Lung (tissue), 12 donors: Measurements from ENCODE around the gene TCEANC2. TPM values are rescaled to one million over a fixed set of nuclear protein-coding genes. Genes with fewer than 3 reads are reported as not detected.

Experiments
- ATAC-seq: fragments of 200-7000 bp; cut with Tn5 transposase; one replicate; pipeline ENCODE4 v1.9.1; 2020; ENCODE audit warnings: moderate number of reproducible peaks; ENCODE audit not compliant: insufficient read depth, low FRiP score
- DNase-seq, 3 donors: peaks; one replicate each; pipeline ENCODE4 v3.0.0-alpha.2; 2013 to 2017
- H3K27ac ChIP-seq, 2 donors: one replicate each; pipeline ENCODE4 v1.5.1; 2013; ENCODE audit warnings: mild to moderate bottlenecking in 2 of 2, moderate library complexity in 2 of 2, control low read depth in 1 of 2, inconsistent platforms in 1 of 2, low read depth in 1 of 2, low read length in 1 of 2
- H3K27me3 ChIP-seq, 3 donors: one replicate each; pipeline ENCODE4 v1.5.1; 2013; ENCODE audit warnings: low read length in 2 of 3; ENCODE audit not compliant: control insufficient read depth in 3 of 3, insufficient read depth in 3 of 3
- H3K36me3 ChIP-seq, 4 donors: one replicate each; pipeline ENCODE4 v1.5.1; 2013; ENCODE audit warnings: low read length in 4 of 4, mild to moderate bottlenecking in 1 of 4, moderate library complexity in 1 of 4; ENCODE audit not compliant: control insufficient read depth in 4 of 4, insufficient read depth in 4 of 4
- H3K4me1 ChIP-seq, 5 donors: one replicate each; pipeline ENCODE4 v1.5.1; 2013; ENCODE audit warnings: low read length in 5 of 5, mild to moderate bottlenecking in 2 of 5, moderate library complexity in 1 of 5; ENCODE audit not compliant: control insufficient read depth in 5 of 5, insufficient read depth in 5 of 5
- H3K4me3 ChIP-seq: one replicate; pipeline ENCODE4 v1.5.1; 2013; ENCODE audit warnings: mild to moderate bottlenecking, control low read depth, moderate library complexity
- H3K9ac ChIP-seq, 2 donors: one replicate each; pipeline ENCODE4 v1.5.1; 2013; ENCODE audit warnings: low read length in 2 of 2, control low read depth in 1 of 2; ENCODE audit not compliant: insufficient read depth in 1 of 2
- H3K9me3 ChIP-seq, 4 donors: one replicate each; pipeline ENCODE4 v1.5.1; 2013; ENCODE audit warnings: low read length in 3 of 4, mild to moderate bottlenecking in 1 of 4, moderate library complexity in 1 of 4; ENCODE audit not compliant: control insufficient read depth in 4 of 4, insufficient read depth in 3 of 4
- WGBS, 2 donors: extraction: QIAGEN DNeasy Blood & Tissue Kit; methylation state at CpG; one replicate each; pipeline ENCODE4 v1.1.7; 2013; 5-methylcytosine and 5-hydroxymethylcytosine counted together
- polyA plus RNA-seq, 2 donors: library from polyadenylated mRNA; stranded (reverse); fragments of 200-250 nt; gene quantifications; one replicate each; pipeline ENCODE4 v1.2.1, GENCODE V29; 2013
- total RNA-seq, 2 donors: library from RNA; depleted of rRNA in 1 of 2; stranded (reverse); fragments of >200 nt in 1 of 2; gene quantifications; one replicate each; pipeline ENCODE4 v1.2.1, GENCODE V29; 2014 to 2021
- TF ChIP-seq, protein P1 (sequence below): IDR thresholded peaks from 2 replicates; pipeline ENCODE4 v1.5.1; 2012; ENCODE audit warnings: mild to moderate bottlenecking; ENCODE audit errors: control extremely low read depth, extremely low read depth
- donor health status: control.
- donor health status: control.
- donor health status: Bipolar disorder and iron deficiency.
- donor health status: healthy.
- donor health status: DM: yes; HTN: yes; CAD: no.

Gene TCEANC2
- total and polyA plus RNA-seq, 4 donors: 1.7 to 5.3 (median 3.6) TPM

DNA sequence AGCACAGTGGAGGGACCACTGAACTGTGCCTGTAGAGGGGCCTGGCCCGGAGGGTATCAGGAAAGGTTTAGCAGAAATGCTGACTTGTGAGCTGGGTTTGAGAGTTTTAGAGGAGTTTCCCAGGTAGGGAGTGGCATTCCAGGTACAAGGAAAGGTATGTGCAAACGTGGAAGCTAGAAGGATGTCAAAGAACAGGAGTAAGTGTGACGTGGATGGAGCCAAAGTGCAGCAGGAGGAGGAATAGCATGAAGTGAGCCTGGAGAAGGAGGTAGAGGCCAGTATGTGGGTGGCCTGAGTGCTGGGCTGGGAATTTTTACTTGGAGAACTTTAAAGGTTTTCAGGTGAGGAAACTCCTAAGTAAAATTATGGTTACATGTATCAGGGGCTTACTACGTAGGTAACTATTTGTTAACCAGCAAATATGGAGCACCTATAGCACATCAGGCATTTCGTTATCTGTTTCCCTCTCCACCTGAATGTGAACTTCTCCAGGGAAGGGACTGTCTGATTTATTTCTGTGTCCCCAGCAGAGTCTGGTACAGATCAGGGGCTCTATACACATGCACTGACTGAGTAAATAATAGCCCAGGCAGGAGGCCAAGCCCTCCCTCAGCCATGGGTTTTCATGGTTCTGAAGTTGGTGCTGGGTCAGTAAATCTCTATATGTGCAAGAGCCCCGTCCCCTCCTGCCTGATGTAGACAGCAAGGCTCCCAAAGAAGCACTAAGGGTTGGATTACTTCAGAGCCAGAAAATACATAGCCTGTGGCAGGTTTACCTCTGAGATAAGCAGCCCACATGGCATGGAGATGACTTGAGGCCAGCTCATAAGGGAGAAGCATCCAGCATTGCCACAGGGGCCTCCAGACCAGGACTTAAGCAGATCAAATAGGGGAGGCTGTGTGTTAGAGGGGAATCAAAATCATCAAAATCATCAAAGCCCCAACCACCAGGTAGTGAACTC, 56.0 kb downstream of the TCEANC2 start:
- Histone ChIP-seq H3K4me1 (peaks cover 0 to 9% (median 0%) of the 10 kb centered on the region in 5 donors), H3K27me3 (no peaks in the 10 kb centered on the region), H3K27ac (no peak overlapping the region), H3K9ac (no peak overlapping the region), H3K36me3 (no peaks in the 10 kb centered on the region), H3K9me3 (no peaks in the 10 kb centered on the region), H3K4me3 (no peak overlapping the region)
- WGBS, 2 donors: 84 to 89% methylated on average over 6 of the region's 6 CpGs
- no peak for ATAC-seq
- TF ChIP-seq, protein P1, sequence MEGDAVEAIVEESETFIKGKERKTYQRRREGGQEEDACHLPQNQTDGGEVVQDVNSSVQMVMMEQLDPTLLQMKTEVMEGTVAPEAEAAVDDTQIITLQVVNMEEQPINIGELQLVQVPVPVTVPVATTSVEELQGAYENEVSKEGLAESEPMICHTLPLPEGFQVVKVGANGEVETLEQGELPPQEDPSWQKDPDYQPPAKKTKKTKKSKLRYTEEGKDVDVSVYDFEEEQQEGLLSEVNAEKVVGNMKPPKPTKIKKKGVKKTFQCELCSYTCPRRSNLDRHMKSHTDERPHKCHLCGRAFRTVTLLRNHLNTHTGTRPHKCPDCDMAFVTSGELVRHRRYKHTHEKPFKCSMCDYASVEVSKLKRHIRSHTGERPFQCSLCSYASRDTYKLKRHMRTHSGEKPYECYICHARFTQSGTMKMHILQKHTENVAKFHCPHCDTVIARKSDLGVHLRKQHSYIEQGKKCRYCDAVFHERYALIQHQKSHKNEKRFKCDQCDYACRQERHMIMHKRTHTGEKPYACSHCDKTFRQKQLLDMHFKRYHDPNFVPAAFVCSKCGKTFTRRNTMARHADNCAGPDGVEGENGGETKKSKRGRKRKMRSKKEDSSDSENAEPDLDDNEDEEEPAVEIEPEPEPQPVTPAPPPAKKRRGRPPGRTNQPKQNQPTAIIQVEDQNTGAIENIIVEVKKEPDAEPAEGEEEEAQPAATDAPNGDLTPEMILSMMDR: no peak
- no peak for DNase-seq

DNA sequence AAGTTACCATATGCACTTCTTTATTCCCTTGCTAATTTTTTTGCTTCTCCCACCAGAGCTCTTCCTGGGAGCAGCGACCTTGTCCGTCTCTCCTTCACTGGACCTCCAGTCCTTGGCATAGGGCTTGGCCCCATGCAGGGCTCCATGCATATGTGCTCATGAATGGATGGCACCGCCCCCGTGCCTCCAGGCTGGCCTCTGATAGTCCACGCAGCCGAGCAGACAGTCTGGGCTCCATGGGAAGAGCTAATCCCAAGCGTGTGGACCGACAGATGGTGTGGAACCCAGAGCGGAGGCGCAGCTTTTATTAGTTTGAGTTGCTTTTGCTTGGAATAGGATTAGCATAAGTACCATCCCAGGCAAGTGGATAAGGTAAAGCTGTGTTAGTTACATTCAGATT, 57.6 kb downstream of the TCEANC2 start:
- no peak for DNase-seq
- 97 to 99% methylated on average over 10 of the region's 10 CpGs for WGBS, 2 donors
- Histone ChIP-seq H3K9me3 (no peaks in the 10 kb centered on the region), H3K4me1 (peaks cover 0 to 13% (median 0%) of the 10 kb centered on the region in 5 donors), H3K27me3 (no peaks in the 10 kb centered on the region), H3K27ac (no peak overlapping the region), H3K9ac (no peak overlapping the region), H3K4me3 (no peak overlapping the region), H3K36me3 (no peaks in the 10 kb centered on the region)
- TF ChIP-seq, protein P1: no peak
- no peak for ATAC-seq

DNA sequence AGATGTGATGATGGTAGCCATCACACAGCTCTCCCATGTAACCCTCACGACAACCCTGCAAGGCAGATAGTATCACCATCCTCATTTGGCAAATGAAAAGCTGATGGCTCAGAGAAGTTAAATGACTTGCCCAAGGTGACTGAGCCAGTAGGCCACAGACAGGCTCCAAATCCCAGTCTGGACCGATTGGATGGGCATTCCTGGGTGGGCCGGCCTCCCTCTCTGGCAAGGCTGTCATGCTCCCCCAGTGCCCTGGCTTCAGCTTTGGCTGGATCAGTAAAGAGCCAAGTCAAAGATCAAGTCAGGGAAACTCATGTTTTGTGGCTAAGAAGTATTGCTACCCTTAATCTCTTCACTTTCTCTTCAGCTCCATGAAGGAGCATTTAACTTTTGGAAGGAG, 58.2 kb downstream of the TCEANC2 start:
- Histone ChIP-seq H3K27me3 (no peaks in the 10 kb centered on the region), H3K36me3 (no peaks in the 10 kb centered on the region), H3K27ac (no peak overlapping the region), H3K4me3 (no peak overlapping the region), H3K4me1 (peaks cover 0 to 13% (median 0%) of the 10 kb centered on the region in 5 donors), H3K9me3 (no peaks in the 10 kb centered on the region), H3K9ac (no peak overlapping the region)
- DNase-seq: no peak
- WGBS, 2 donors: 78 to 92% methylated on average over 3 of the region's 3 CpGs
- ATAC-seq: no peak
- TF ChIP-seq, protein P1: no peak
